SK-N-SH (cell line): ENCODE measurements around the gene DPM2.

ENCODE experiments used
- EP300 ChIP-seq, 2 experiments: IDR thresholded peaks; 2 replicates each; pipeline versions ENCODE4 v1.4.0 to v1.6.1; 2012; ENCODE audit warnings: borderline replicate concordance in 1 of 2, low read depth in 1 of 2, low read length in 1 of 2
- EZH2phosphoT487 ChIP-seq: fragments of 200-600 bp; sonication (generic); IDR thresholded peaks from 2 replicates; pipeline ENCODE4 v1.6.1; 2017; ENCODE audit warnings: low read depth, mixed run types, mild to moderate bottlenecking, antibody characterized with exemption, moderate library complexity, borderline replicate concordance
- FOSL2 ChIP-seq: IDR thresholded peaks from 2 replicates; pipeline ENCODE4 v1.4.0; 2012; ENCODE audit warnings: low read depth, mild to moderate bottlenecking, moderate library complexity, borderline replicate concordance
- POLR2AphosphoS5 ChIP-seq: IDR thresholded peaks from 2 replicates; pipeline ENCODE4 v1.6.1; 2012; ENCODE audit warnings: low read depth, low read length
- RFX5 ChIP-seq: IDR thresholded peaks from 2 replicates; pipeline ENCODE4 v1.6.1; 2012; ENCODE audit warnings: mild to moderate bottlenecking, improper control_type of control experiment, low read length
- TAF1 ChIP-seq: IDR thresholded peaks from 2 replicates; pipeline ENCODE4 v1.6.1; 2012; ENCODE audit warnings: low read depth, mild to moderate bottlenecking, low read length, moderate library complexity, borderline replicate concordance
- TCF12 ChIP-seq: IDR thresholded peaks from 2 replicates; pipeline ENCODE4 v1.4.0; 2012
- TF ChIP-seq, protein P1 (sequence below): fragments of 200-600 bp; sonication (generic); IDR thresholded peaks from 2 replicates; pipeline ENCODE4 v1.6.1; 2017; ENCODE audit warnings: antibody characterized with exemption, mild to moderate bottlenecking, moderate library complexity
- TF ChIP-seq, protein P2 (sequence below): IDR thresholded peaks from 2 replicates; pipeline ENCODE4 v1.4.0; 2012; ENCODE audit warnings: low read depth
- TF ChIP-seq, protein P3 (sequence below): IDR thresholded peaks from 2 replicates; pipeline ENCODE4 v1.6.1; 2012; ENCODE audit warnings: mild to moderate bottlenecking, low read depth, low read length, moderate library complexity
- TF ChIP-seq, protein P4 (sequence below): IDR thresholded peaks from 2 replicates; pipeline ENCODE4; 2012

DNA sequence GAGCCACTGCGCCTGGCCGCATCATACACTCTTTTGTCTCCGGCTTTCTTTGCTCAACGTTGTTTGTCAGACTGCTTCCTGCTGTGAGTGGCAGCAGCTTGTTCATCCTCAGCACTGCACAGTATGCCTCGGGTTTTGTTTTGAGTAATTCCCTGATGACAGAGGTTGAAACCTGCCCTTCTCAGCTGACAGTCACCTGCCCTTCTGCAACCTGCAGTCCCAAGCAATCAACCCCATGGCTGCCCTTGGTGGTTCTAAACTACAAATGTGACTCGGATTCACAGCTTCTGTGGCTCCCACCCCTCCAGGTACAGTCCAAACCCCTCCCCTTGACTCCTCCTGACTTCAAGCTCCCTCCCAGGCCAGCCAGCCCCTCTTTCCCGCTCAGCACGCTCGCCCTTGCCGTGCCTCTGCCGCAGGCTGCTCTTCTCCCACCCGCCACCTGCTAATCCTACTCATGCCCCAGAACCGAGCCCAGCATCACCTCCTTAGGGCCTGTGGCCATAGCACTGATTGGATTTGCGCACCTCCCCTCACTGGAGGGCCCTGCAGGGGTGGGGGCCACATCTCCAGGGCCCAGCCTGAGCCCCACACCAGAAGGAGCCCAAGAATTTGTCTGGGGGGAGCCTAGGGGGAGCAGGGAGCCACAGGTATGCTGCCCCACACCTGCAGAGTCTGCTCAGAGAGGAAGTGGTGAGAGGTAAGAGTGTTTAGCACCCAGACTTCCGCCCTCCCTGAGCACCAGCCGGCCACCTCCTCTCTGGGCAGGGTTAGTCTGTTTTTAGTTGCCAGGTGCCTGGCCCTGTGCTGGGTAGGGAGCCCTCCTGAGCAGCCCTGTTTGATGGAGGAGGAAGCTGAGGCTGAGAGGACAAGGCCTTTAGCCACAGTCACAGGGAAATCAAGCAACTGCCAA, 33.0 kb upstream of the DPM2 start:
- TF ChIP-seq EP300 (IDR thresholded peaks at IDR 0.05; ENCODE audit: borderline replicate concordance in 1 of 2, low read depth in 1 of 2, low read length in 1 of 2), result no peak
- no peak for TF ChIP-seq FOSL2
- TF ChIP-seq POLR2AphosphoS5, result no peak
- TF ChIP-seq, protein P1, sequence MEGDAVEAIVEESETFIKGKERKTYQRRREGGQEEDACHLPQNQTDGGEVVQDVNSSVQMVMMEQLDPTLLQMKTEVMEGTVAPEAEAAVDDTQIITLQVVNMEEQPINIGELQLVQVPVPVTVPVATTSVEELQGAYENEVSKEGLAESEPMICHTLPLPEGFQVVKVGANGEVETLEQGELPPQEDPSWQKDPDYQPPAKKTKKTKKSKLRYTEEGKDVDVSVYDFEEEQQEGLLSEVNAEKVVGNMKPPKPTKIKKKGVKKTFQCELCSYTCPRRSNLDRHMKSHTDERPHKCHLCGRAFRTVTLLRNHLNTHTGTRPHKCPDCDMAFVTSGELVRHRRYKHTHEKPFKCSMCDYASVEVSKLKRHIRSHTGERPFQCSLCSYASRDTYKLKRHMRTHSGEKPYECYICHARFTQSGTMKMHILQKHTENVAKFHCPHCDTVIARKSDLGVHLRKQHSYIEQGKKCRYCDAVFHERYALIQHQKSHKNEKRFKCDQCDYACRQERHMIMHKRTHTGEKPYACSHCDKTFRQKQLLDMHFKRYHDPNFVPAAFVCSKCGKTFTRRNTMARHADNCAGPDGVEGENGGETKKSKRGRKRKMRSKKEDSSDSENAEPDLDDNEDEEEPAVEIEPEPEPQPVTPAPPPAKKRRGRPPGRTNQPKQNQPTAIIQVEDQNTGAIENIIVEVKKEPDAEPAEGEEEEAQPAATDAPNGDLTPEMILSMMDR, result no peak
- no peak for TF ChIP-seq RFX5
- no peak for TF ChIP-seq TCF12
- TF ChIP-seq, protein P2, sequence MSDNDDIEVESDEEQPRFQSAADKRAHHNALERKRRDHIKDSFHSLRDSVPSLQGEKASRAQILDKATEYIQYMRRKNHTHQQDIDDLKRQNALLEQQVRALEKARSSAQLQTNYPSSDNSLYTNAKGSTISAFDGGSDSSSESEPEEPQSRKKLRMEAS, result no peak
- TF ChIP-seq, protein P3, sequence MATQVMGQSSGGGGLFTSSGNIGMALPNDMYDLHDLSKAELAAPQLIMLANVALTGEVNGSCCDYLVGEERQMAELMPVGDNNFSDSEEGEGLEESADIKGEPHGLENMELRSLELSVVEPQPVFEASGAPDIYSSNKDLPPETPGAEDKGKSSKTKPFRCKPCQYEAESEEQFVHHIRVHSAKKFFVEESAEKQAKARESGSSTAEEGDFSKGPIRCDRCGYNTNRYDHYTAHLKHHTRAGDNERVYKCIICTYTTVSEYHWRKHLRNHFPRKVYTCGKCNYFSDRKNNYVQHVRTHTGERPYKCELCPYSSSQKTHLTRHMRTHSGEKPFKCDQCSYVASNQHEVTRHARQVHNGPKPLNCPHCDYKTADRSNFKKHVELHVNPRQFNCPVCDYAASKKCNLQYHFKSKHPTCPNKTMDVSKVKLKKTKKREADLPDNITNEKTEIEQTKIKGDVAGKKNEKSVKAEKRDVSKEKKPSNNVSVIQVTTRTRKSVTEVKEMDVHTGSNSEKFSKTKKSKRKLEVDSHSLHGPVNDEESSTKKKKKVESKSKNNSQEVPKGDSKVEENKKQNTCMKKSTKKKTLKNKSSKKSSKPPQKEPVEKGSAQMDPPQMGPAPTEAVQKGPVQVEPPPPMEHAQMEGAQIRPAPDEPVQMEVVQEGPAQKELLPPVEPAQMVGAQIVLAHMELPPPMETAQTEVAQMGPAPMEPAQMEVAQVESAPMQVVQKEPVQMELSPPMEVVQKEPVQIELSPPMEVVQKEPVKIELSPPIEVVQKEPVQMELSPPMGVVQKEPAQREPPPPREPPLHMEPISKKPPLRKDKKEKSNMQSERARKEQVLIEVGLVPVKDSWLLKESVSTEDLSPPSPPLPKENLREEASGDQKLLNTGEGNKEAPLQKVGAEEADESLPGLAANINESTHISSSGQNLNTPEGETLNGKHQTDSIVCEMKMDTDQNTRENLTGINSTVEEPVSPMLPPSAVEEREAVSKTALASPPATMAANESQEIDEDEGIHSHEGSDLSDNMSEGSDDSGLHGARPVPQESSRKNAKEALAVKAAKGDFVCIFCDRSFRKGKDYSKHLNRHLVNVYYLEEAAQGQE, result no peak
- no peak for TF ChIP-seq EZH2phosphoT487
- TF ChIP-seq TAF1, result no peak
- TF ChIP-seq, protein P4, sequence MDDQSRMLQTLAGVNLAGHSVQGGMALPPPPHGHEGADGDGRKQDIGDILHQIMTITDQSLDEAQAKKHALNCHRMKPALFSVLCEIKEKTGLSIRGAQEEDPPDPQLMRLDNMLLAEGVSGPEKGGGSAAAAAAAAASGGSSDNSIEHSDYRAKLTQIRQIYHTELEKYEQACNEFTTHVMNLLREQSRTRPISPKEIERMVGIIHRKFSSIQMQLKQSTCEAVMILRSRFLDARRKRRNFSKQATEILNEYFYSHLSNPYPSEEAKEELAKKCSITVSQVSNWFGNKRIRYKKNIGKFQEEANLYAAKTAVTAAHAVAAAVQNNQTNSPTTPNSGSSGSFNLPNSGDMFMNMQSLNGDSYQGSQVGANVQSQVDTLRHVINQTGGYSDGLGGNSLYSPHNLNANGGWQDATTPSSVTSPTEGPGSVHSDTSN, result no peak
